Activated CD8-positive, alpha-beta memory T cell treated with anti-CD3 and anti-CD28 coated beads, Interleukin-2, amount 50 U/mL, for 1 hour (primary cell): ENCODE results near the gene ZNF43.
"Not testable (repeated sequence)": the region's sequence is repeated elsewhere in the genome, so short reads cannot be mapped to it uniquely, and the experiment has no call there.

Experiments used
- DNase-seq: peaks from one replicate; pipeline ENCODE4 v3.0.0-alpha.2; 2020; ENCODE audit errors: extremely low read depth

Gene ZNF43

GRCh38 chr19:21835810-21836444 lies at the start of gene ZNF43:
ZNF43 (minus strand) TSS chr19:21836182; CDS start chr19:21836038, 144 bp downstream.
- peak; percentile 88 for DNase-seq

- not testable (repeated sequence) for DNase-seq
These were observed 49.5 kb upstream of the ZNF43 start for GRCh38 chr19:21885516-21885915.

GRCh38 chr19:21884786-21885185 lies 48.8 kb upstream of the ZNF43 start:
- not testable (repeated sequence) for DNase-seq

- DNase-seq: no peak
These were observed 47.5 kb upstream of the ZNF43 start for GRCh38 chr19:21883516-21883915.

- not testable (repeated sequence) for DNase-seq
These were observed 44.8 kb upstream of the ZNF43 start for GRCh38 chr19:21880761-21881160.

GRCh38 chr19:21878646-21879045 lies 42.7 kb upstream of the ZNF43 start:
- no peak for DNase-seq

- no peak for DNase-seq
These were observed 42.0 kb upstream of the ZNF43 start for GRCh38 chr19:21877976-21878375.

- DNase-seq: not testable (repeated sequence)
These were observed 40.6 kb upstream of the ZNF43 start for GRCh38 chr19:21876608-21877007.

- DNase-seq: no peak
These were observed 21.0 kb upstream of the ZNF43 start for GRCh38 chr19:21856773-21857514.

- DNase-seq: peak; percentile 69
These were observed 15.8 kb upstream of the ZNF43 start for GRCh38 chr19:21851596-21852345.

GRCh38 chr19:21850656-21851255 lies 14.8 kb upstream of the ZNF43 start:
- DNase-seq: no peak

GRCh38 chr19:21848706-21849105 lies 12.7 kb upstream of the ZNF43 start:
- no peak for DNase-seq

- DNase-seq: no peak
These were observed 7.1 kb upstream of the ZNF43 start for GRCh38 chr19:21843081-21843480.

GRCh38 chr19:21841488-21842097 lies 5.6 kb upstream of the ZNF43 start:
- no peak for DNase-seq

GRCh38 chr19:21841081-21841480 lies 5.1 kb upstream of the ZNF43 start:
- DNase-seq: no peak

GRCh38 chr19:21839976-21840375 lies 4.0 kb upstream of the ZNF43 start:
- no peak for DNase-seq

- DNase-seq: no peak
These were observed 2.7 kb upstream of the ZNF43 start for GRCh38 chr19:21838646-21839045.

GRCh38 chr19:21835429-21835809 lies 563 bp downstream of the ZNF43 start:
- DNase-seq: no peak

GRCh38 chr19:21833733-21834132 lies 2.2 kb downstream of the ZNF43 start:
- no peak for DNase-seq

- no peak for DNase-seq
These were observed 11.3 kb downstream of the ZNF43 start for GRCh38 chr19:21824679-21825078.

- no peak for DNase-seq
These were observed 12.8 kb downstream of the ZNF43 start for GRCh38 chr19:21823224-21823623.

GRCh38 chr19:21812448-21812847 lies 23.5 kb downstream of the ZNF43 start:
- no peak for DNase-seq
